Fibroblast of peridontal ligament (primary cell): ENCODE data around the gene FRYL.

ENCODE experiments used
- DNase-seq: peaks from one replicate; pipeline ENCODE4 v3.0.0-alpha.2; 2010; ENCODE audit errors: extremely low read depth

The FRYL gene

GRCh38 chr4:48620831-48621230 lies 159.2 kb downstream of the FRYL start:
- DNase-seq, result no peak

- no peak for DNase-seq
These were observed 160.0 kb downstream of the FRYL start for GRCh38 chr4:48620093-48620492.

- DNase-seq, result no peak
These were observed 175.6 kb downstream of the FRYL start for GRCh38 chr4:48604527-48604926.

- no peak for DNase-seq
These were observed 176.0 kb downstream of the FRYL start for GRCh38 chr4:48604041-48604440.

- DNase-seq, result no peak
These were observed 176.6 kb downstream of the FRYL start for GRCh38 chr4:48603366-48604003.

- DNase-seq, result no peak
These were observed 177.3 kb downstream of the FRYL start for GRCh38 chr4:48602763-48603162.

GRCh38 chr4:48602222-48602621 lies 177.9 kb downstream of the FRYL start:
- DNase-seq, result peak; percentile 53

- no peak for DNase-seq
These were observed 183.7 kb downstream of the FRYL start for GRCh38 chr4:48596336-48596735.

- DNase-seq, result no peak
These were observed 185.9 kb downstream of the FRYL start for GRCh38 chr4:48594180-48594579.

GRCh38 chr4:48591372-48591771 lies 188.7 kb downstream of the FRYL start:
- no peak for DNase-seq

GRCh38 chr4:48590884-48591283 lies 189.2 kb downstream of the FRYL start:
- DNase-seq, result no peak

- no peak for DNase-seq
These were observed 191.0 kb downstream of the FRYL start for GRCh38 chr4:48589098-48589445.

- DNase-seq, result no peak
These were observed 191.6 kb downstream of the FRYL start for GRCh38 chr4:48588230-48589097.

GRCh38 chr4:48585401-48585800 lies 194.7 kb downstream of the FRYL start:
- no peak for DNase-seq

GRCh38 chr4:48578132-48578968 lies 201.7 kb downstream of the FRYL start:
- DNase-seq, result peak; percentile 88

- DNase-seq, result peak; percentile 30
These were observed 204.1 kb downstream of the FRYL start for GRCh38 chr4:48575964-48576363.

- no peak for DNase-seq
These were observed 208.6 kb downstream of the FRYL start for GRCh38 chr4:48571471-48571870.

- DNase-seq, result peak; percentile 50
These were observed 209.3 kb downstream of the FRYL start for GRCh38 chr4:48570646-48571220.

GRCh38 chr4:48566034-48566384 lies 214.1 kb downstream of the FRYL start:
- no peak for DNase-seq

- no peak for DNase-seq
These were observed 214.6 kb downstream of the FRYL start for GRCh38 chr4:48565362-48566033.

- DNase-seq, result no peak
These were observed 215.9 kb downstream of the FRYL start for GRCh38 chr4:48564151-48564550.

- no peak for DNase-seq
These were observed 221.3 kb downstream of the FRYL start for GRCh38 chr4:48558819-48559218.
